LNCaP clone FGC (cell line): Measurements from ENCODE around the gene CDH11.

Experiments
- DNase-seq: peaks from one replicate; pipeline ENCODE4 v3.0.0-alpha.2; 2011; ENCODE audit warnings: low read depth
- H3K4me3 ChIP-seq: 2 replicates; pipeline ENCODE4 v1.5.1; 2011; ENCODE audit warnings: mild to moderate bottlenecking, low read depth, low read length, control low read depth
- CTCF ChIP-seq: IDR thresholded peaks from 2 replicates; pipeline ENCODE4 v1.5.1; 2012; ENCODE audit warnings: mild to moderate bottlenecking; ENCODE audit not compliant: control insufficient read depth, insufficient read depth; ENCODE audit errors: extremely low read depth

The CDH11 gene

GRCh38 chr16:65004570-65004969 is 117.3 kb downstream of the CDH11 start:
- H3K4me3 ChIP-seq = no peak overlapping the region

GRCh38 chr16:65003621-65004020 is 118.2 kb downstream of the CDH11 start:
- no peak overlapping the region for H3K4me3 ChIP-seq
- DNase-seq = no peak
- TF ChIP-seq CTCF = no peak

More at GRCh38 chr16:65004570-65004969, 117.3 kb downstream of the CDH11 start:
- no peak for DNase-seq
- TF ChIP-seq CTCF = no peak

GRCh38 chr16:65002265-65002664 is 119.6 kb downstream of the CDH11 start:
- DNase-seq = no peak
- H3K4me3 ChIP-seq = no peak overlapping the region
- no peak for TF ChIP-seq CTCF

- TF ChIP-seq CTCF = no peak
- DNase-seq = no peak
- H3K4me3 ChIP-seq = no peak overlapping the region
Measured at GRCh38 chr16:65000654-65001053, 121.2 kb downstream of the CDH11 start.

GRCh38 chr16:64997751-64998150 is 124.1 kb downstream of the CDH11 start:
- H3K4me3 ChIP-seq = no peak overlapping the region
- DNase-seq = no peak
- TF ChIP-seq CTCF = no peak

- H3K4me3 ChIP-seq = no peak overlapping the region
- DNase-seq = no peak
- TF ChIP-seq CTCF = no peak
Measured at GRCh38 chr16:64997121-64997520, 124.7 kb downstream of the CDH11 start.

- no peak overlapping the region for H3K4me3 ChIP-seq
- no peak for TF ChIP-seq CTCF
- DNase-seq = no peak
Measured at GRCh38 chr16:64996641-64997040, 125.2 kb downstream of the CDH11 start.
